MM.1S (cell line): ENCODE measurements around the gene HTR5A.

Experiments
- EZH2phosphoT487 ChIP-seq: fragments of 300-600 bp; sonication (generic); IDR thresholded peaks from 2 replicates; pipeline ENCODE4 v1.6.1; 2018; ENCODE audit warnings: antibody characterized with exemption, low read length
- TF ChIP-seq, protein P1 (sequence below): fragments of 300-600 bp; sonication (generic); IDR thresholded peaks from 2 replicates; pipeline ENCODE4 v1.5.1; 2016; ENCODE audit warnings: antibody characterized with exemption, low read length, mixed read lengths

DNA sequence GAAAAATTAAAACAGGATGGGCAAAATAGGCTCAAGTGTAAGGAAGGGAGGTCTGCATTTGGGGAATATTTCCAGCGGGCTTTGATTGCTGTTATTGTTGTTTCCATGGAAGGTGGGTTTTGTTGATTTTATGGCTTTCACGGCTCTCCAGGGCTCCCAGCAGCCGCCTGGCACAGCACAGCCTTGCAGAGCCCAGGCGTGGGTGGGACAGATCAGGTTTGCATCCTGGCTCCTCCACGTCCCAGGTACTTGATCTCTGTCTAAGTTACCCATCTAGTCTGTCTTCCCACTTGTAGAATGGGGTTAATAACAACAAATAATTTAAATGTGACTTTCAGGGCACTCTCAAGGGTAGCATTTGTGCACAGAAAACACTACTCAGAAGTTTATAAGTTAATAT is 45.2 kb downstream of the HTR5A start:
- TF ChIP-seq, protein P1, sequence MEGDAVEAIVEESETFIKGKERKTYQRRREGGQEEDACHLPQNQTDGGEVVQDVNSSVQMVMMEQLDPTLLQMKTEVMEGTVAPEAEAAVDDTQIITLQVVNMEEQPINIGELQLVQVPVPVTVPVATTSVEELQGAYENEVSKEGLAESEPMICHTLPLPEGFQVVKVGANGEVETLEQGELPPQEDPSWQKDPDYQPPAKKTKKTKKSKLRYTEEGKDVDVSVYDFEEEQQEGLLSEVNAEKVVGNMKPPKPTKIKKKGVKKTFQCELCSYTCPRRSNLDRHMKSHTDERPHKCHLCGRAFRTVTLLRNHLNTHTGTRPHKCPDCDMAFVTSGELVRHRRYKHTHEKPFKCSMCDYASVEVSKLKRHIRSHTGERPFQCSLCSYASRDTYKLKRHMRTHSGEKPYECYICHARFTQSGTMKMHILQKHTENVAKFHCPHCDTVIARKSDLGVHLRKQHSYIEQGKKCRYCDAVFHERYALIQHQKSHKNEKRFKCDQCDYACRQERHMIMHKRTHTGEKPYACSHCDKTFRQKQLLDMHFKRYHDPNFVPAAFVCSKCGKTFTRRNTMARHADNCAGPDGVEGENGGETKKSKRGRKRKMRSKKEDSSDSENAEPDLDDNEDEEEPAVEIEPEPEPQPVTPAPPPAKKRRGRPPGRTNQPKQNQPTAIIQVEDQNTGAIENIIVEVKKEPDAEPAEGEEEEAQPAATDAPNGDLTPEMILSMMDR: no peak
- no peak for TF ChIP-seq EZH2phosphoT487
